ENCODE measurements around the gene ACP1. TPM values are rescaled to one million over a fixed set of nuclear protein-coding genes. Genes with fewer than 3 reads are reported as not detected.
A peak's percentile ranks its signal among the peaks of the same experiment; 100 is the strongest.

Gene ACP1
- polyA plus RNA-seq, 2 of the 4 experiments (the other 2 are of a cell fraction) = 204 to 338 TPM

GRCh38 chr2:244547-244946, 20.2 kb upstream of the ACP1 start (continued):
- no peak for TF ChIP-seq TFCP2L1 (CRISPR knock-in tag; IDR thresholded peaks at IDR 0.05)
- no peak for TF ChIP-seq FOXS1 (CRISPR knock-in tag; IDR thresholded peaks at IDR 0.05)

- no peak for FAIRE-seq
- no peak overlapping the region for H3K4me3 ChIP-seq
- peak; percentile 78 to 85 for ATAC-seq
- POLR2A ChIA-PET = no interaction called here
- no peak overlapping the region for H3K4me2 ChIP-seq
- no peak overlapping the region for H3K27ac ChIP-seq
- no peaks in the 10 kb centered on the region for H3K4me1 ChIP-seq
- CTCF ChIA-PET = interaction anchor here (0.8 to 2.7 kb wide), 12 partner anchors 9 to 392 kb away, joined by 3 to 13 read pairs (median 4); no protein-coding TSS in a partner anchor
- DNase-seq (ENCODE audit: low read depth in 1 of 2, low spot score in 1 of 2) = peak in 1 of 2 experiments; percentile 71
- WGBS (ENCODE audit: missing lambda C conversion rate) = 45% methylated on average over 6 of the region's 6 CpGs
- TF ChIP-seq, protein P1, sequence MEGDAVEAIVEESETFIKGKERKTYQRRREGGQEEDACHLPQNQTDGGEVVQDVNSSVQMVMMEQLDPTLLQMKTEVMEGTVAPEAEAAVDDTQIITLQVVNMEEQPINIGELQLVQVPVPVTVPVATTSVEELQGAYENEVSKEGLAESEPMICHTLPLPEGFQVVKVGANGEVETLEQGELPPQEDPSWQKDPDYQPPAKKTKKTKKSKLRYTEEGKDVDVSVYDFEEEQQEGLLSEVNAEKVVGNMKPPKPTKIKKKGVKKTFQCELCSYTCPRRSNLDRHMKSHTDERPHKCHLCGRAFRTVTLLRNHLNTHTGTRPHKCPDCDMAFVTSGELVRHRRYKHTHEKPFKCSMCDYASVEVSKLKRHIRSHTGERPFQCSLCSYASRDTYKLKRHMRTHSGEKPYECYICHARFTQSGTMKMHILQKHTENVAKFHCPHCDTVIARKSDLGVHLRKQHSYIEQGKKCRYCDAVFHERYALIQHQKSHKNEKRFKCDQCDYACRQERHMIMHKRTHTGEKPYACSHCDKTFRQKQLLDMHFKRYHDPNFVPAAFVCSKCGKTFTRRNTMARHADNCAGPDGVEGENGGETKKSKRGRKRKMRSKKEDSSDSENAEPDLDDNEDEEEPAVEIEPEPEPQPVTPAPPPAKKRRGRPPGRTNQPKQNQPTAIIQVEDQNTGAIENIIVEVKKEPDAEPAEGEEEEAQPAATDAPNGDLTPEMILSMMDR (IDR thresholded peaks at IDR 0.05) = peak; percentile 71
- TF ChIP-seq MAFK (IDR thresholded peaks at IDR 0.05; ENCODE audit: partially characterized antibody) = no peak
- TF ChIP-seq RAD21 (conservative IDR thresholded peaks at IDR 0.05 in 1 of 2, IDR thresholded peaks at IDR 0.05 in 1 of 2) = peak; percentile 37 to 44; a peak in 3 of 5 replicates
- peak; percentile 52; the same call in 2 of the 3 replicates for TF ChIP-seq SMC3 (IDR thresholded peaks at IDR 0.05)
- H3K9me3 ChIP-seq = 0 out of 3 replicates have a peak, but pooled peaks cover 2% of the 10 kb centered on the region
Measured at GRCh38 chr2:246489-247144, 18.1 kb upstream of the ACP1 start.

DNA sequence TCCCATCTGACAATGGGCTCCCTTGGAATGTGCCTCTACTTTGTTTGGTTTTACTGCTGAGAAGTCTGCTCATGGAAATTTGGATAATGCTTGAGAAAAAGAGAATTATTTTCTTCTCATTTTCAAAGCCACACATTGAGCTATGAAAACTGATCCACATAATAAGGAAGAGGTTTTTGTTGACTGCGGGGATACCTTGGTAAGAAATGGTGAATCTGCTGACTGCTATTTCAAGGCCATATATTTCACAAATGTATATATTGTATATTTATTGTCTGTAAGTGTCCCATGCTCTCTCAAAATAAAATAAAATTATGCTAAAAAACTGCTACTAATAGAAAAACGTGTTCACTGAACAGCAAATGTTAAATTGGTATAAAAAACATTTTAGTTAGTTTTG, 16.0 kb upstream of the ACP1 start:
- ATAC-seq (no peak), FAIRE-seq (no peak), DNase-seq (ENCODE audit: low read depth in 1 of 2, low spot score in 1 of 2) (no peak)
- no peak for TF ChIP-seq RNF2 (IDR thresholded peaks at IDR 0.05; ENCODE audit: borderline replicate concordance, low read depth)
- TF ChIP-seq HOXB13 (CRISPR knock-in tag; IDR thresholded peaks at IDR 0.05; ENCODE audit: low read depth) = no peak
- TF ChIP-seq, protein P2, sequence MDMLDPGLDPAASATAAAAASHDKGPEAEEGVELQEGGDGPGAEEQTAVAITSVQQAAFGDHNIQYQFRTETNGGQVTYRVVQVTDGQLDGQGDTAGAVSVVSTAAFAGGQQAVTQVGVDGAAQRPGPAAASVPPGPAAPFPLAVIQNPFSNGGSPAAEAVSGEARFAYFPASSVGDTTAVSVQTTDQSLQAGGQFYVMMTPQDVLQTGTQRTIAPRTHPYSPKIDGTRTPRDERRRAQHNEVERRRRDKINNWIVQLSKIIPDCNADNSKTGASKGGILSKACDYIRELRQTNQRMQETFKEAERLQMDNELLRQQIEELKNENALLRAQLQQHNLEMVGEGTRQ (IDR thresholded peaks at IDR 0.05) = no peak
- no peak for TF ChIP-seq SREBF2 (IDR thresholded peaks at IDR 0.05)
- no peak for TF ChIP-seq KDM5A (IDR thresholded peaks at IDR 0.05)
- TF ChIP-seq SMC3 (IDR thresholded peaks at IDR 0.05) = no peak
- H3K9me3 ChIP-seq = no peaks in the 10 kb centered on the region
- no peak overlapping the region for H3K4me3 ChIP-seq
- WGBS (ENCODE audit: missing lambda C conversion rate) = 35% methylated on average over 2 of the region's 2 CpGs
- ChIA-PET POLR2A (no interaction called here), CTCF (interaction anchor here (2.7 kb wide), 1 partner anchor 8 kb away, joined by 8 read pairs; no protein-coding TSS in a partner anchor)
- no peaks in the 10 kb centered on the region for H3K4me1 ChIP-seq
- no peak overlapping the region for H3K4me2 ChIP-seq
- no peak overlapping the region for H3K27ac ChIP-seq

GRCh38 chr2:249538-250042, 15.2 kb upstream of the ACP1 start:
- CTCF ChIA-PET = interaction anchor here (0.6 kb wide), 1 partner anchor 42 kb away, joined by 3 read pairs; no protein-coding TSS in a partner anchor
- no peak overlapping the region for H3K27ac ChIP-seq
- no peaks in the 10 kb centered on the region for H3K9me3 ChIP-seq
- TF ChIP-seq CHD2 (IDR thresholded peaks at IDR 0.05; ENCODE audit: low read length, partially characterized antibody) (no peak), MAFK (IDR thresholded peaks at IDR 0.05; ENCODE audit: partially characterized antibody) (no peak), EP300 (IDR thresholded peaks at IDR 0.05) (no peak), NFE2L2 (conservative IDR thresholded peaks at IDR 0.05; ENCODE audit: low read length) (no peak), RFX5 (IDR thresholded peaks at IDR 0.05) (no peak), EHF (CRISPR knock-in tag; IDR thresholded peaks at IDR 0.05) (no peak), FOXS1 (CRISPR knock-in tag; IDR thresholded peaks at IDR 0.05) (no peak), JUN (IDR thresholded peaks at IDR 0.05) (no peak), JUNB (IDR thresholded peaks at IDR 0.05) (no peak)
- DNase-seq (ENCODE audit: low read depth in 1 of 2, low spot score in 1 of 2) (no peak), FAIRE-seq (no peak), ATAC-seq (no peak)
- no peaks in the 10 kb centered on the region for H3K4me1 ChIP-seq
- H3K4me2 ChIP-seq = no peak overlapping the region
- H3K4me3 ChIP-seq = no peak overlapping the region
- 76% methylated on average over 15 of the region's 15 CpGs for WGBS (ENCODE audit: missing lambda C conversion rate)
- POLR2A ChIA-PET = no interaction called here
